Endodermal cell (in vitro differentiated cells): ENCODE results near the gene USP53. TPM values are rescaled to one million over a fixed set of nuclear protein-coding genes. Genes with fewer than 3 reads are reported as not detected.

Experiments used
- DNase-seq: peaks from one replicate; pipeline ENCODE4 v3.0.0-alpha.2; 2017
- H3K27ac ChIP-seq: 2 replicates; pipeline ENCODE4 v1.5.1; 2013; ENCODE audit warnings: mild to moderate bottlenecking, low read depth, low read length, moderate library complexity
- H3K27me3 ChIP-seq: 2 replicates; pipeline ENCODE4 v1.6.1; 2013; ENCODE audit warnings: mild to moderate bottlenecking, low read length, moderate library complexity; ENCODE audit not compliant: insufficient read depth, control insufficient read depth, poor library complexity, severe bottlenecking
- H3K36me3 ChIP-seq: 2 replicates; pipeline ENCODE4 v1.7.0; 2013; ENCODE audit warnings: mild to moderate bottlenecking, low read length, moderate library complexity; ENCODE audit not compliant: control insufficient read depth, insufficient read depth
- H3K4me1 ChIP-seq: one replicate; pipeline ENCODE4 v1.7.0; 2013; ENCODE audit warnings: low read length; ENCODE audit not compliant: control insufficient read depth, insufficient read depth
- H3K4me3 ChIP-seq: 2 replicates; pipeline ENCODE4 v1.5.1; 2013; ENCODE audit warnings: mild to moderate bottlenecking, low read length, moderate library complexity
- H3K9ac ChIP-seq: 2 replicates; pipeline ENCODE4 v1.6.1; 2013; ENCODE audit warnings: mild to moderate bottlenecking, low read length, moderate library complexity; ENCODE audit not compliant: poor library complexity, severe bottlenecking; ENCODE audit errors: extremely low read depth
- H3K9me3 ChIP-seq: 2 replicates; pipeline ENCODE4 v1.6.1; 2013; ENCODE audit warnings: mild to moderate bottlenecking, low read length, moderate library complexity; ENCODE audit not compliant: control insufficient read depth
- H3K27ac Mint-ChIP-seq: 2 replicates; pipeline ENCODE4 v1.8.0; 2020; ENCODE audit warnings: mixed read lengths
- H3K27me3 Mint-ChIP-seq: 2 replicates; pipeline ENCODE4 v1.8.0; 2021; ENCODE audit warnings: mild to moderate bottlenecking, mixed read lengths; ENCODE audit not compliant: insufficient read depth
- H3K36me3 Mint-ChIP-seq: 2 replicates; pipeline ENCODE4 v1.8.0; 2020; ENCODE audit warnings: low read depth, mixed read lengths
- H3K4me1 Mint-ChIP-seq: 2 replicates; pipeline ENCODE4 v1.8.0; 2020; ENCODE audit warnings: mixed read lengths
- H3K4me3 Mint-ChIP-seq: 2 replicates; pipeline ENCODE4 v1.8.0; 2020; ENCODE audit warnings: mild to moderate bottlenecking, moderate library complexity, mixed read lengths
- H3K9me3 Mint-ChIP-seq: 2 replicates; pipeline ENCODE4 v1.8.0; 2020; ENCODE audit warnings: mild to moderate bottlenecking, mixed read lengths
- WGBS, 2 experiments: methylation state at CpG; one replicate each; pipeline versions ENCODE4 v1.1.5 to v1.1.7; 2013; ENCODE audit warnings: missing lambda C conversion rate in 2 of 2, mixed read lengths in 1 of 2; ENCODE audit not compliant: insufficient coverage in 1 of 2, insufficient read length in 1 of 2; 5-methylcytosine and 5-hydroxymethylcytosine counted together
- total RNA-seq, 2 donors: library from RNA; stranded (reverse); fragmentation: NEBNext Ultra II Directional in 1 of 2; extraction: Animal tissue kit (Norgen Biotek cat#: 25700) in 1 of 2; gene quantifications; 2 replicates in 1 of 2; 3 replicates in 1 of 2; pipeline ENCODE4 v1.2.1, GENCODE V29; 2021
- TF ChIP-seq, protein P1 (sequence below): fragments of 200-600 bp; sonication (generic); conservative IDR thresholded peaks from 2 replicates; pipeline ENCODE4 v1.5.0; 2021; ENCODE audit warnings: antibody characterized with exemption, mild to moderate bottlenecking

The USP53 gene
- total RNA-seq, 2 donors from 2014 or later = 32.6 to 60.8 TPM

- Mint-ChIP-seq H3K27ac (no peak overlapping the region), H3K4me3 (no peak overlapping the region), H3K36me3 (no peaks in the 10 kb centered on the region), H3K4me1 (no peaks in the 10 kb centered on the region), H3K9me3 (no peaks in the 10 kb centered on the region), H3K27me3 (peaks cover 4% of the 10 kb centered on the region)
- no peak overlapping the region for H3K9ac ChIP-seq
- no peaks in the 10 kb centered on the region for H3K36me3 ChIP-seq
- TF ChIP-seq, protein P1, sequence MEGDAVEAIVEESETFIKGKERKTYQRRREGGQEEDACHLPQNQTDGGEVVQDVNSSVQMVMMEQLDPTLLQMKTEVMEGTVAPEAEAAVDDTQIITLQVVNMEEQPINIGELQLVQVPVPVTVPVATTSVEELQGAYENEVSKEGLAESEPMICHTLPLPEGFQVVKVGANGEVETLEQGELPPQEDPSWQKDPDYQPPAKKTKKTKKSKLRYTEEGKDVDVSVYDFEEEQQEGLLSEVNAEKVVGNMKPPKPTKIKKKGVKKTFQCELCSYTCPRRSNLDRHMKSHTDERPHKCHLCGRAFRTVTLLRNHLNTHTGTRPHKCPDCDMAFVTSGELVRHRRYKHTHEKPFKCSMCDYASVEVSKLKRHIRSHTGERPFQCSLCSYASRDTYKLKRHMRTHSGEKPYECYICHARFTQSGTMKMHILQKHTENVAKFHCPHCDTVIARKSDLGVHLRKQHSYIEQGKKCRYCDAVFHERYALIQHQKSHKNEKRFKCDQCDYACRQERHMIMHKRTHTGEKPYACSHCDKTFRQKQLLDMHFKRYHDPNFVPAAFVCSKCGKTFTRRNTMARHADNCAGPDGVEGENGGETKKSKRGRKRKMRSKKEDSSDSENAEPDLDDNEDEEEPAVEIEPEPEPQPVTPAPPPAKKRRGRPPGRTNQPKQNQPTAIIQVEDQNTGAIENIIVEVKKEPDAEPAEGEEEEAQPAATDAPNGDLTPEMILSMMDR = no peak
- WGBS, 2 experiments = 97% methylated on average over 2 of the region's 2 CpGs; no CpG with 5 or more reads in 1 of the 2 experiments
- H3K4me1 ChIP-seq = no peaks in the 10 kb centered on the region
- no peak overlapping the region for H3K4me3 ChIP-seq
- no peak for DNase-seq
- H3K9me3 ChIP-seq = no peaks in the 10 kb centered on the region
- no peak overlapping the region for H3K27ac ChIP-seq
- peaks cover 10% of the 10 kb centered on the region for H3K27me3 ChIP-seq
Measured at GRCh38 chr4:119317990-119318389, 105.5 kb downstream of the USP53 start.

DNA sequence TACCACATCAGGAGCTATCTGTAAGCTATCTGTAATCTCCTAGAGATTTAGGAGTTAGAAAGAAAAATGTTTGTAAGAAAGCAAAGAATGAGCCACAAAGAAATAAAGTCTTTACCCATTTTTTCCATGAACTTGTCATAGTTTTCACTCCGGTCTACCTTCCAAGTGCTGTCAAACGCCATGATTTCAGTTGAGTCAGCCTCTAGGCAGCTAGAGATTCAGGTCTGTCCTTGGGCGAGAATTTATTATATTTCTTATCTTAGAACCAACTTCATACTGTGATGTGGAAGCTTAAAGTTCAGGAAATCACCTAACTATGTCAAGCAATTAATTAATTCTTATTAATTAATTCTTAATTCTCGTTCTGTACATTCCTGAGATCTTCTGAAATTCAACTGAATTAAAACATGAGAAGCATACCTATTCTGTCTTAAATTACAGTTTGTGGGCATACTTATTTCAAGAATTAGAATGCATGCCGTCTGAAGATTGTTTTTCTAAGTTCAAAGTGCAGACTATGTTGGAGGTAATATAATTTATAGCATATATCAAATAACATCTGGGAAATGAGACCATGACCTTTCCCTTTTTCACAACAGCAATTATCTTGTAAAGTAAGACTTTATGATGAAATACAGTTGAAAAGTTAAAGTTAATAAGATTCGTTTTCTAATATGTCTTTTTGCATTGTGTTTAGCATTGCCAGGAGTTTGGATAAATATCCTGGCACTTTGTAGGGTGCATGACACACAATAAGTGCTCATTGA, 109.6 kb downstream of the USP53 start, which contains the start of gene FABP2:
Gene FABP2 (minus strand): TSS at position 218 of the 767 bp plus-strand sequence. CDS start 36 bp downstream, at position 182.
- H3K4me1 Mint-ChIP-seq = no peaks in the 10 kb centered on the region
- Histone ChIP-seq H3K4me3 (no peak within 1 kb of the TSS), H3K27ac (no peak within 1 kb of the TSS), H3K4me1 (no peaks in the 10 kb centered on the region), H3K9ac (no peak within 1 kb of the TSS), H3K9me3 (no peaks in the 10 kb centered on the region), H3K27me3 (no peaks in the 10 kb centered on the region), H3K36me3 (no peaks in the 10 kb centered on the region)
- H3K27ac Mint-ChIP-seq = no peak within 1 kb of the TSS
- DNase-seq = no peak
- no peak within 1 kb of the TSS for H3K4me3 Mint-ChIP-seq
- no peaks in the 10 kb centered on the region for H3K36me3 Mint-ChIP-seq
- no peaks in the 10 kb centered on the region for H3K27me3 Mint-ChIP-seq
- TF ChIP-seq, protein P1 = no peak
- no peaks in the 10 kb centered on the region for H3K9me3 Mint-ChIP-seq
- 93 to 94% methylated on average over 4 to 6 of the region's 6 CpGs for WGBS, 2 experiments

DNA sequence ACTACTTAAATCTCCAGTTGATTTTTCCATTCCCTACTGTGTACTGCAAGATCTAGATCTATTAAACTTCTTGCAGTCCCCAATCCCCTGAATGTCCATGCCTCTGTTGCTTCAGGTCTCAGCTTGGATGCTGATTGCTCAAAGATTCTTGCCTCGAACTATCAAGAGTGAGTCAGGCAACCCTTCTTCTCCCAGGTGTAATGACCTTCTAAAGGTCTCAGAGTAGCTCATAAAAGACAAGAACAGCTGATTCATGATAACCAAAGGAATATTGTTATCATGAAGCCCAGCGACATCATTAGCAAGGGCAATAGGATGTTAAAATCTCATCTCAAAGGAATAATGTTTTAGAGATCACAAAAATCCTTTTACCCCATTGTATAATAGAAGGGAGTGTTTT, 116.2 kb downstream of the USP53 start:
- Histone ChIP-seq H3K4me1 (no peaks in the 10 kb centered on the region), H3K9me3 (no peaks in the 10 kb centered on the region), H3K27me3 (peaks cover 10% of the 10 kb centered on the region), H3K36me3 (no peaks in the 10 kb centered on the region), H3K4me3 (no peak overlapping the region), H3K27ac (no peak overlapping the region), H3K9ac (no peak overlapping the region)
- Mint-ChIP-seq H3K9me3 (no peaks in the 10 kb centered on the region), H3K4me3 (no peak overlapping the region), H3K27ac (no peak overlapping the region), H3K36me3 (no peaks in the 10 kb centered on the region), H3K4me1 (no peaks in the 10 kb centered on the region), H3K27me3 (no peaks in the 10 kb centered on the region)
- WGBS, 2 experiments = 87 to 100% methylated on average over 1 to 2 of the region's 2 CpGs
- TF ChIP-seq, protein P1 = no peak
- no peak for DNase-seq
